GM23338 (cell line): ENCODE measurements around the gene CYBRD1. TPM values are rescaled to one million over a fixed set of nuclear protein-coding genes. Genes with fewer than 3 reads are reported as not detected.

ENCODE experiments used
- ATAC-seq: fragments of 200-7000 bp; cut with Tn5 transposase; 3 replicates; pipeline ENCODE4 v1.9.1; 2020
- DNase-seq: peaks from one replicate; pipeline ENCODE4 v3.0.0-alpha.2; 2015; ENCODE audit warnings: low spot score
- H2AFZ ChIP-seq: fragments of 200-600 bp; sonication (generic); 2 replicates; pipeline ENCODE4 v1.8.0; 2016; ENCODE audit warnings: antibody characterized with exemption, mild to moderate bottlenecking, moderate library complexity
- H3F3A ChIP-seq: fragments of 200-600 bp; sonication (generic); replicated peaks from 2 replicates; pipeline ENCODE4 v1.8.0; 2017; ENCODE audit warnings: antibody characterized with exemption, mixed run types, low read depth
- H3K27ac ChIP-seq: fragments of 200-600 bp; sonication (generic); 2 replicates; pipeline ENCODE4 v1.6.1; 2016; ENCODE audit warnings: low read depth
- H3K27me3 ChIP-seq: fragments of 200-600 bp; sonication (generic); 2 replicates; pipeline ENCODE4 v1.8.0; 2016; ENCODE audit warnings: mild to moderate bottlenecking, mixed run types, moderate library complexity; ENCODE audit not compliant: insufficient read depth
- H3K36me3 ChIP-seq: fragments of 200-600 bp; sonication (generic); 2 replicates; pipeline ENCODE4 v1.8.0; 2016; ENCODE audit warnings: mild to moderate bottlenecking; ENCODE audit not compliant: insufficient read depth
- H3K4me1 ChIP-seq: fragments of 200-600 bp; sonication (generic); 2 replicates; pipeline ENCODE4 v1.8.0; 2016; ENCODE audit warnings: mild to moderate bottlenecking, moderate library complexity; ENCODE audit not compliant: insufficient read depth
- H3K4me2 ChIP-seq: fragments of 200-600 bp; sonication (generic); 2 replicates; pipeline ENCODE4 v1.7.1; 2017; ENCODE audit warnings: mixed run types
- H3K4me3 ChIP-seq: fragments of 200-600 bp; sonication (generic); 2 replicates; pipeline ENCODE4 v1.6.1; 2016; ENCODE audit warnings: mixed run types
- H3K79me2 ChIP-seq: fragments of 200-600 bp; sonication (generic); replicated peaks from 2 replicates; pipeline ENCODE4 v1.8.0; 2017; ENCODE audit warnings: mild to moderate bottlenecking; ENCODE audit not compliant: insufficient read depth
- H3K9me2 ChIP-seq: fragments of 200-600 bp; sonication (generic); 2 replicates; pipeline ENCODE4 v1.8.0; 2017; ENCODE audit not compliant: insufficient read depth
- H4K20me1 ChIP-seq: fragments of 200-600 bp; sonication (generic); replicated peaks from 2 replicates; pipeline ENCODE4 v1.8.0; 2017; ENCODE audit warnings: mild to moderate bottlenecking; ENCODE audit not compliant: insufficient read depth
- H3K27ac Mint-ChIP-seq: 2 replicates; pipeline ENCODE4 v1.8.0; 2020; ENCODE audit warnings: inconsistent platforms, mild to moderate bottlenecking, moderate library complexity, mixed read lengths
- H3K27me3 Mint-ChIP-seq: 3 replicates; pipeline ENCODE4 v1.8.0; 2022; ENCODE audit warnings: low read depth, mild to moderate bottlenecking, moderate library complexity, mixed read lengths, inconsistent platforms; ENCODE audit not compliant: insufficient read depth, poor library complexity
- H3K36me3 Mint-ChIP-seq: 3 replicates; pipeline ENCODE4 v1.8.0; 2021; ENCODE audit warnings: low read depth, mild to moderate bottlenecking, inconsistent platforms, moderate library complexity, mixed read lengths
- H3K4me1 Mint-ChIP-seq: 3 replicates; pipeline ENCODE4 v1.8.0; 2020; ENCODE audit warnings: mild to moderate bottlenecking, inconsistent platforms, mixed read lengths
- H3K4me3 Mint-ChIP-seq: 3 replicates; pipeline ENCODE4 v1.8.0; 2021; ENCODE audit warnings: moderate library complexity, mild to moderate bottlenecking, inconsistent platforms, mixed read lengths
- H3K9me3 Mint-ChIP-seq: 3 replicates; pipeline ENCODE4 v1.8.0; 2020; ENCODE audit warnings: moderate library complexity, mild to moderate bottlenecking, inconsistent platforms, mixed read lengths
- CREB1 ChIP-seq: fragments of 250-450 bp; sonication (Bioruptor Pico); IDR thresholded peaks from 2 replicates; pipeline ENCODE4 v1.5.0; 2020; ENCODE audit warnings: low read depth, mild to moderate bottlenecking, moderate library complexity
- ETS1 ChIP-seq: IDR thresholded peaks from 2 replicates; pipeline ENCODE4 v1.6.1; 2016; ENCODE audit warnings: antibody characterized with exemption
- EZH2 ChIP-seq: fragments of 200-600 bp; sonication (generic); IDR thresholded peaks from one replicate; pipeline ENCODE4 v1.8.0; 2017; ENCODE audit warnings: antibody characterized with exemption, mild to moderate bottlenecking, low read depth; ENCODE audit not compliant: unreplicated experiment
- JUNB ChIP-seq: IDR thresholded peaks from one replicate; pipeline ENCODE4 v1.6.1; 2016; ENCODE audit warnings: antibody characterized with exemption; ENCODE audit not compliant: unreplicated experiment
- NANOG ChIP-seq: IDR thresholded peaks from 2 replicates; pipeline ENCODE4 v1.6.1; 2016; ENCODE audit warnings: antibody characterized with exemption, borderline replicate concordance
- POLR2AphosphoS5 ChIP-seq: IDR thresholded peaks from 2 replicates; pipeline ENCODE4 v1.6.1; 2016; ENCODE audit warnings: antibody characterized with exemption, low read depth
- STAT1 ChIP-seq: IDR thresholded peaks from one replicate; pipeline ENCODE4 v1.6.1; 2016; ENCODE audit warnings: antibody characterized with exemption; ENCODE audit not compliant: unreplicated experiment
- ZNF114 ChIP-seq: fragments of 250-450 bp; sonication (Bioruptor Pico); IDR thresholded peaks from 2 replicates; pipeline ENCODE4 v1.5.0; 2020; ENCODE audit warnings: mild to moderate bottlenecking, moderate library complexity
- polyA plus RNA-seq: library from polyadenylated mRNA; unstranded; fragments of >200 nt; fragmentation: Nextera tagmentation; extraction: Ambion mirVana; gene quantifications from 2 replicates; pipeline ENCODE4 v1.2.1, GENCODE V29; 2016
- total RNA-seq: library from RNA; depleted of rRNA; stranded (reverse); fragments of >200 nt; shearing (Covaris generic); gene quantifications from 2 replicates; pipeline ENCODE4 v1.2.3, GENCODE V29; 2014
- TF ChIP-seq, protein P1 (sequence below), 2 experiments: fragments of 200-600 bp in 1 of 2; sonication (generic) in 1 of 2; conservative IDR thresholded peaks; 2 replicates each; pipeline versions ENCODE4 v1.5.1 to v1.6.1; 2016 to 2017; ENCODE audit warnings: antibody characterized with exemption in 2 of 2, low read depth in 2 of 2, mild to moderate bottlenecking in 2 of 2, moderate library complexity in 1 of 2
- TF ChIP-seq, protein P2 (sequence below): IDR thresholded peaks from one replicate; pipeline ENCODE4 v1.6.1; 2018; ENCODE audit warnings: antibody characterized with exemption; ENCODE audit not compliant: unreplicated experiment

The CYBRD1 gene
- total and polyA plus RNA-seq, 2 experiments from 2014 or later: 3.4 to 5.3 TPM

- TF ChIP-seq POLR2AphosphoS5: no peak
- no peak for TF ChIP-seq NANOG
- no peak for TF ChIP-seq ZNF114 (CRISPR knock-in tag)
Observed at GRCh38 chr2:171521361-171522051, 768 bp upstream of the CYBRD1 start (continued).

GRCh38 chr2:171522788-171523087, 464 bp downstream of the CYBRD1 start:
- Mint-ChIP-seq H3K36me3 (no peaks in the 10 kb centered on the region; the same call in 2 of the 3 replicates), H3K4me1 (peaks cover 30% of the 10 kb centered on the region), H3K27ac (no peak overlapping the region), H3K9me3 (no peaks in the 10 kb centered on the region), H3K4me3 (peak overlapping the region; percentile 96), H3K27me3 (peaks cover 13% of the 10 kb centered on the region)
- Histone ChIP-seq H3K27ac (peak overlapping the region; percentile 84; the same call in 1 of the 2 replicates), H3K27me3 (no peaks in the 10 kb centered on the region), H2AFZ (peak overlapping the region; percentile 91), H3K4me2 (peak overlapping the region; percentile 90), H3K9me2 (no peaks in the 10 kb centered on the region), H3K4me1 (peaks cover 18% of the 10 kb centered on the region), H3K4me3 (peak overlapping the region; percentile 97), H4K20me1 (no peaks in the 10 kb centered on the region), H3K79me2 (peaks cover 33% of the 10 kb centered on the region), H3F3A (0 out of 2 replicates have a peak, but pooled peaks cover 3% of the 10 kb centered on the region), H3K36me3 (no peaks in the 10 kb centered on the region)
- DNase-seq (peak; percentile 63), ATAC-seq (peak; percentile 65)
- TF ChIP-seq JUNB: no peak
- TF ChIP-seq EZH2: peak; percentile 2
- no peak for TF ChIP-seq STAT1

- Histone ChIP-seq H3K36me3 (no peaks in the 10 kb centered on the region), H2AFZ (peak overlapping the region; percentile 91), H3K4me2 (peak overlapping the region; percentile 90), H3K4me3 (peak overlapping the region; percentile 97), H4K20me1 (no peaks in the 10 kb centered on the region), H3K4me1 (peaks cover 18% of the 10 kb centered on the region), H3K79me2 (peaks cover 38% of the 10 kb centered on the region), H3K27me3 (no peaks in the 10 kb centered on the region), H3K27ac (peak overlapping the region; percentile 84), H3F3A (0 out of 2 replicates have a peak, but pooled peaks cover 3% of the 10 kb centered on the region), H3K9me2 (no peaks in the 10 kb centered on the region)
- ATAC-seq (peak; percentile 75), DNase-seq (peak; percentile 83)
- peaks cover 13% of the 10 kb centered on the region for H3K27me3 Mint-ChIP-seq
- peaks cover 30% of the 10 kb centered on the region for H3K4me1 Mint-ChIP-seq
- peak overlapping the region; percentile 96 for H3K4me3 Mint-ChIP-seq
- H3K36me3 Mint-ChIP-seq: peaks cover under 1% of the 10 kb centered on the region; the same call in 1 of the 3 replicates
- TF ChIP-seq STAT1 (no peak), ETS1 (no peak), EZH2 (no peak), CREB1 (CRISPR knock-in tag) (0 out of 2 replicates have a peak, but pooled peaks have one; percentile 12), JUNB (no peak), ZNF114 (CRISPR knock-in tag) (no peak), POLR2AphosphoS5 (0 out of 2 replicates have a peak, but pooled peaks have one; percentile 37)
- TF ChIP-seq, protein P1, sequence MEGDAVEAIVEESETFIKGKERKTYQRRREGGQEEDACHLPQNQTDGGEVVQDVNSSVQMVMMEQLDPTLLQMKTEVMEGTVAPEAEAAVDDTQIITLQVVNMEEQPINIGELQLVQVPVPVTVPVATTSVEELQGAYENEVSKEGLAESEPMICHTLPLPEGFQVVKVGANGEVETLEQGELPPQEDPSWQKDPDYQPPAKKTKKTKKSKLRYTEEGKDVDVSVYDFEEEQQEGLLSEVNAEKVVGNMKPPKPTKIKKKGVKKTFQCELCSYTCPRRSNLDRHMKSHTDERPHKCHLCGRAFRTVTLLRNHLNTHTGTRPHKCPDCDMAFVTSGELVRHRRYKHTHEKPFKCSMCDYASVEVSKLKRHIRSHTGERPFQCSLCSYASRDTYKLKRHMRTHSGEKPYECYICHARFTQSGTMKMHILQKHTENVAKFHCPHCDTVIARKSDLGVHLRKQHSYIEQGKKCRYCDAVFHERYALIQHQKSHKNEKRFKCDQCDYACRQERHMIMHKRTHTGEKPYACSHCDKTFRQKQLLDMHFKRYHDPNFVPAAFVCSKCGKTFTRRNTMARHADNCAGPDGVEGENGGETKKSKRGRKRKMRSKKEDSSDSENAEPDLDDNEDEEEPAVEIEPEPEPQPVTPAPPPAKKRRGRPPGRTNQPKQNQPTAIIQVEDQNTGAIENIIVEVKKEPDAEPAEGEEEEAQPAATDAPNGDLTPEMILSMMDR (conservative IDR thresholded peaks at IDR 0.05; ENCODE audit: low read depth in 2 of 2): no peak
- TF ChIP-seq, protein P2, sequence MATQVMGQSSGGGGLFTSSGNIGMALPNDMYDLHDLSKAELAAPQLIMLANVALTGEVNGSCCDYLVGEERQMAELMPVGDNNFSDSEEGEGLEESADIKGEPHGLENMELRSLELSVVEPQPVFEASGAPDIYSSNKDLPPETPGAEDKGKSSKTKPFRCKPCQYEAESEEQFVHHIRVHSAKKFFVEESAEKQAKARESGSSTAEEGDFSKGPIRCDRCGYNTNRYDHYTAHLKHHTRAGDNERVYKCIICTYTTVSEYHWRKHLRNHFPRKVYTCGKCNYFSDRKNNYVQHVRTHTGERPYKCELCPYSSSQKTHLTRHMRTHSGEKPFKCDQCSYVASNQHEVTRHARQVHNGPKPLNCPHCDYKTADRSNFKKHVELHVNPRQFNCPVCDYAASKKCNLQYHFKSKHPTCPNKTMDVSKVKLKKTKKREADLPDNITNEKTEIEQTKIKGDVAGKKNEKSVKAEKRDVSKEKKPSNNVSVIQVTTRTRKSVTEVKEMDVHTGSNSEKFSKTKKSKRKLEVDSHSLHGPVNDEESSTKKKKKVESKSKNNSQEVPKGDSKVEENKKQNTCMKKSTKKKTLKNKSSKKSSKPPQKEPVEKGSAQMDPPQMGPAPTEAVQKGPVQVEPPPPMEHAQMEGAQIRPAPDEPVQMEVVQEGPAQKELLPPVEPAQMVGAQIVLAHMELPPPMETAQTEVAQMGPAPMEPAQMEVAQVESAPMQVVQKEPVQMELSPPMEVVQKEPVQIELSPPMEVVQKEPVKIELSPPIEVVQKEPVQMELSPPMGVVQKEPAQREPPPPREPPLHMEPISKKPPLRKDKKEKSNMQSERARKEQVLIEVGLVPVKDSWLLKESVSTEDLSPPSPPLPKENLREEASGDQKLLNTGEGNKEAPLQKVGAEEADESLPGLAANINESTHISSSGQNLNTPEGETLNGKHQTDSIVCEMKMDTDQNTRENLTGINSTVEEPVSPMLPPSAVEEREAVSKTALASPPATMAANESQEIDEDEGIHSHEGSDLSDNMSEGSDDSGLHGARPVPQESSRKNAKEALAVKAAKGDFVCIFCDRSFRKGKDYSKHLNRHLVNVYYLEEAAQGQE: no peak
- H3K9me3 Mint-ChIP-seq: no peaks in the 10 kb centered on the region
- H3K27ac Mint-ChIP-seq: no peak overlapping the region; the same call in 1 of the 2 replicates
Observed at GRCh38 chr2:171523088-171524017, 1.1 kb downstream of the CYBRD1 start.
